Mucosa of rectum (tissue), 2 donors: Measurements from ENCODE around the gene COTL1.

Experiments used
- H3K27ac ChIP-seq, 2 donors: one replicate each; pipeline ENCODE4 v1.7.0; 2013; ENCODE audit warnings: inconsistent platforms in 2 of 2, low read depth in 2 of 2, low read length in 2 of 2
- H3K27me3 ChIP-seq, 2 donors: one replicate each; pipeline ENCODE4 v1.7.0; 2013; ENCODE audit warnings: low read length in 2 of 2; ENCODE audit not compliant: control insufficient read depth in 2 of 2, insufficient read depth in 2 of 2
- H3K36me3 ChIP-seq, 2 donors: one replicate each; pipeline ENCODE4 v1.7.0; 2013; ENCODE audit warnings: low read length in 2 of 2; ENCODE audit not compliant: control insufficient read depth in 2 of 2, insufficient read depth in 2 of 2
- H3K4me1 ChIP-seq, 2 donors: one replicate each; pipeline ENCODE4 v1.7.0; 2013; ENCODE audit warnings: low read length in 2 of 2, mild to moderate bottlenecking in 1 of 2; ENCODE audit not compliant: control insufficient read depth in 2 of 2, insufficient read depth in 2 of 2
- H3K4me3 ChIP-seq, 2 donors: one replicate each; pipeline ENCODE4 v1.7.0; 2013; ENCODE audit warnings: low read length in 2 of 2
- H3K9ac ChIP-seq, 2 donors: one replicate each; pipeline ENCODE4 v1.7.0; 2013; ENCODE audit warnings: low read length in 2 of 2, low read depth in 1 of 2, mild to moderate bottlenecking in 1 of 2
- H3K9me3 ChIP-seq, 2 donors: one replicate each; pipeline ENCODE4 v1.7.0; 2013; ENCODE audit warnings: low read length in 2 of 2; ENCODE audit not compliant: control insufficient read depth in 2 of 2
- donor health status: healthy.
- donor health status: Normal muscosa, but diverticular disease.

COTL1 gene

GRCh38 chr16:84557504-84557903, 60.4 kb downstream of the COTL1 start:
- H3K9ac ChIP-seq = no peak overlapping the region
- H3K27me3 ChIP-seq = no peaks in the 10 kb centered on the region
- H3K36me3 ChIP-seq = no peaks in the 10 kb centered on the region
- no peak overlapping the region for H3K27ac ChIP-seq
- H3K9me3 ChIP-seq = no peaks in the 10 kb centered on the region
- no peak overlapping the region for H3K4me3 ChIP-seq
- peaks cover 13 to 24% of the 10 kb centered on the region in 2 donors for H3K4me1 ChIP-seq

- Histone ChIP-seq H3K4me3 (no peak overlapping the region), H3K9ac (no peak overlapping the region), H3K4me1 (peaks cover 13 to 20% of the 10 kb centered on the region in 2 donors), H3K9me3 (no peaks in the 10 kb centered on the region), H3K36me3 (no peaks in the 10 kb centered on the region), H3K27ac (no peak overlapping the region), H3K27me3 (no peaks in the 10 kb centered on the region)
These were observed 60.8 kb downstream of the COTL1 start for GRCh38 chr16:84557059-84557458.

GRCh38 chr16:84555418-84556196, 62.3 kb downstream of the COTL1 start:
- H3K4me3 ChIP-seq = no peak overlapping the region
- no peak overlapping the region for H3K9ac ChIP-seq
- no peaks in the 10 kb centered on the region for H3K9me3 ChIP-seq
- H3K27ac ChIP-seq = no peak overlapping the region
- no peaks in the 10 kb centered on the region for H3K36me3 ChIP-seq
- peaks cover 13 to 16% of the 10 kb centered on the region in 2 donors for H3K4me1 ChIP-seq
- H3K27me3 ChIP-seq = no peaks in the 10 kb centered on the region

GRCh38 chr16:84554627-84555328, 63.1 kb downstream of the COTL1 start:
- Histone ChIP-seq H3K4me1 (peaks cover 6 to 13% of the 10 kb centered on the region in 2 donors), H3K9ac (no peak overlapping the region), H3K9me3 (no peaks in the 10 kb centered on the region), H3K4me3 (no peak overlapping the region), H3K27me3 (no peaks in the 10 kb centered on the region), H3K36me3 (no peaks in the 10 kb centered on the region), H3K27ac (no peak overlapping the region)

- Histone ChIP-seq H3K27me3 (no peaks in the 10 kb centered on the region), H3K27ac (peak overlapping the region in 1 of 2 donors; percentile 50), H3K4me1 (peaks cover 0 to 4% of the 10 kb centered on the region in 2 donors)
These were observed 63.9 kb downstream of the COTL1 start for GRCh38 chr16:84553873-84554399.

GRCh38 chr16:84552135-84552534, 65.7 kb downstream of the COTL1 start:
- Histone ChIP-seq H3K4me3 (peak overlapping the region in 1 of 2 donors; percentile 31), H3K27ac (no peak overlapping the region), H3K9me3 (no peaks in the 10 kb centered on the region), H3K4me1 (peaks cover 0 to 4% of the 10 kb centered on the region in 2 donors), H3K27me3 (no peaks in the 10 kb centered on the region), H3K9ac (no peak overlapping the region), H3K36me3 (no peaks in the 10 kb centered on the region)

More at GRCh38 chr16:84553873-84554399, 63.9 kb downstream of the COTL1 start:
- H3K9me3 ChIP-seq = no peaks in the 10 kb centered on the region
- no peaks in the 10 kb centered on the region for H3K36me3 ChIP-seq
- H3K4me3 ChIP-seq = peak overlapping the region in 1 of 2 donors; percentile 17
- H3K9ac ChIP-seq = no peak overlapping the region

- Histone ChIP-seq H3K27me3 (no peaks in the 10 kb centered on the region), H3K4me1 (no peaks in the 10 kb centered on the region)
These were observed 67.8 kb downstream of the COTL1 start for GRCh38 chr16:84550096-84550495.

GRCh38 chr16:84548971-84549844, 68.7 kb downstream of the COTL1 start:
- no peaks in the 10 kb centered on the region for H3K27me3 ChIP-seq
- H3K4me1 ChIP-seq = no peaks in the 10 kb centered on the region
- H3K9ac ChIP-seq = no peak overlapping the region
- H3K4me3 ChIP-seq = peak overlapping the region in 1 of 2 donors; percentile 33
- H3K9me3 ChIP-seq = no peaks in the 10 kb centered on the region
- no peaks in the 10 kb centered on the region for H3K36me3 ChIP-seq
- H3K27ac ChIP-seq = peak overlapping the region; percentile 68 to 75

More at GRCh38 chr16:84550096-84550495, 67.8 kb downstream of the COTL1 start:
- Histone ChIP-seq H3K27ac (peak overlapping the region in 1 of 2 donors; percentile 3), H3K9ac (no peak overlapping the region), H3K36me3 (no peaks in the 10 kb centered on the region), H3K9me3 (no peaks in the 10 kb centered on the region), H3K4me3 (no peak overlapping the region)

- H3K27ac ChIP-seq = no peak overlapping the region
- no peak overlapping the region for H3K9ac ChIP-seq
- no peaks in the 10 kb centered on the region for H3K4me1 ChIP-seq
- no peaks in the 10 kb centered on the region for H3K36me3 ChIP-seq
- no peaks in the 10 kb centered on the region for H3K9me3 ChIP-seq
- peak overlapping the region in 1 of 2 donors; percentile 13 for H3K4me3 ChIP-seq
- H3K27me3 ChIP-seq = no peaks in the 10 kb centered on the region
These were observed 69.4 kb downstream of the COTL1 start for GRCh38 chr16:84548508-84548907.
